Occipital lobe (tissue), 2 donors: Measurements from ENCODE around the gene P2RX1. TPM values are rescaled to one million over a fixed set of nuclear protein-coding genes. Genes with fewer than 3 reads are reported as not detected.
A peak's percentile ranks its signal among the peaks of the same experiment; 100 is the strongest.

Experiments used
- DNase-seq: peaks from one replicate; lab custom pipeline; 2025; lab: John Stamatoyannopoulos, UW
- total RNA-seq: library from RNA; depleted of rRNA; stranded (reverse); fragments of >200 nt; gene quantifications from one replicate; pipeline ENCODE4 v1.2.3, GENCODE V29; 2014

Gene P2RX1
- total RNA-seq, 1 donor from 2014 or later = not detected

DNA sequence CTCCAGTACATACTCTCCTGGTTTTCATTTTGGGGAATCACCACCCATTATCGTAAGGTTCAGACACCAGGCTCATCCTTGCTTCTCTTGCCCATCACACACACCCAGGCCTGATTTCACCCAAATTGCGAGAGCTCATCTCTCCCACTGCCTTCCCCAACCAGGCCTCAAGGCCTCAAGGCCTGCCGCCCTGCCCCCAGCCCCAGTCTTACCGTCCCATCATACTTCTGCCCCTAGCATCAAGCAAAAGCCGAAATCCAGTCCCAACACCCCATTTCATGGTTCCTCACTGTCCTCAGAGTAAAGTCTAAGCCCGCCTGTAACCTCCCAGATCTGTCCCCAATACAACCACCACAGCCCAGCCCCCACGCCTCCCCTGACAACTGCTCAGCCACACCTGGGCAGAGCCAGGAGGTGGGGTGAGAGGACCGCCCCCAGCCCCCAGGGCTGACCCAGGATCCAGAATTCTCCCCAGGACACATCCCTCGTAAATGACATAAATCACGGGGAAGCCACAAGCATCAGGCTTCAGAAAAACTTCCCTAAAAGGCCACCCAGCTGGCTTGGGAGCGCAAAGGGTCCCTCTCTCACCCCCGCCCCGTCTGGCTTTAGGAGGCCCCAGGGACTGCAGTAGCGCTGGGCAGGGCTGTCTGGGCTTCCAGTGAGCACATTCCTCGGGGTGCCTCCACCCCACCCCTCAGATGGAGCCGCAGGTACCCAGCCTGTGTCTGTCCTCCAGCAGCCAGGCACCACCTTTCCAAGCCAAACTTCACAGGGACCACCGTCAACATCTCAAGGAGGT lies 9.6 kb upstream of the P2RX1 start:
- DNase-seq = no peak

DNA sequence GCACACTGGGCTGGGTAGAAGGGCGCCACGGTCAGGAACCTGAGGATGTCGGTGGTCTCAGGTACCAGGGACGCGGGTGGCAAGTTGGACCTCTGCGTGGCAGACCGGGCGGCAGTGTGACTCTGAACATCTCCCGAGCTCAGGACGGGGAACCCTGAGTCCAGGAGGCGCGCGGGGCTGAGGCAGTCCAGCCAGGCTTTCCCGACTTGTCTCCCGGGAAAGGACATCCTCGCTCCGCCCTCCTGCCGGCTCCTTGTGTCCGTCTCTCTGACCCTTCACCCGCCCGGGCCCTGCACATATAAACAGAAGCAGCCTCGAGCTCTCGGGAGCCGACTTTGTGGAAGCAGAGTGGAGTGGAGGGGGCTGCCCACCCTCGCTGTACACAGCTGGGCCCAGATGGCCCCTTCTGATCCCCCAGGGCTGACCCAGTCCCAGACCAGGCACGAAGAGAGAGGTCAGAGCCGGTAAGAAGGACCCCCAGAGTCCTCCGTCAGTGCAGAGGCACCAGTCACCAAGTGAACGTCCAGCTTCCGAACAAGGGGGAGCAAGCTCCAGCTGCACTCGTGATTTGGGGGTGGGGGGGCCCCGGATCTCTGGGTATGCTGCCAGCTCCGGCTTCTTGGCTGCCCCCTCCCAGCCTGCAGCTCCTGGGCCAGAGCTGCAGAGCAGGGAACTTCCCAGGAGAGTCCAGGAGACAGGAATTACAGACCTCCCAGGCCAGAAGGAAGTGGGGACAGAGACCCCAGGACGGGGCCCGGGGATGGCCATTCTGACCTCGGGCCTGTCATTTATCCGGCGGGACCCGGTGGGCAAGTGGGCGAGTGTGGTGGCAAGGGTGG lies 8.5 kb upstream of the P2RX1 start:
- DNase-seq = no peak

DNA sequence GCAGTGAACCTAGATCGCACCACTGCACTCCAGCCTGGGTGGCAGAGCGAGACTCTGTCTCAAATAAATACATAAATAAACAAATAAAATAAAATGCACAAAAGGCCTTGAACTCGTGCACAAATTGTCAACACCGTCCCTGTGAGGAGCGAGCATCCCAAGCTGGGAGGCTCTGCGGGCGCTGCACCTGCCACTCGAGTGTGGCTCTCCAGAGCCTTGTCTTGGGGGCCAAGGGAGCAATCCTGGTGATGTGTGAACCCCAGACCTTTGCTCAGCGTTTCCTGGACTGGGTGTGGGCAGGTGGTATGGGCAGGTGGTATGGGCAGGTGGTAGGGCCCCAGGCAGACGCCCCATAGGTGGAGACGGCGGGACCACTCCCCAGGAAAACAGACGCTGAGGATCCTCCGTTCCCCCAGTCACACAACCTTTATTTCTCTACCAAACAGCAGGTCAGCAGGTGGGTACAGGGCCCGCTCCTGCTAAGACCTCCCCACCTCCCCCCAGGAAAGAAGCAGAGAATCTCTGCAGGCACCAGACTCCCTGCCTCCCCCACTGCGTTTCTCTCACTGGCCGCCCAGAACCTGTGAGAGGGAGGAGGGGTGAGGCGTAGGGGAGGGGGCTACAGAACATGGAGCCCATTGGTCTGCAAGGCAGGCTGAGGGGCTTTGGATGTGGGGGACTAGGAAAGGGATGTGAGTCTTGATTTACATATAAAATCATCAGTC lies 7.4 kb upstream of the P2RX1 start:
- DNase-seq = no peak

DNA sequence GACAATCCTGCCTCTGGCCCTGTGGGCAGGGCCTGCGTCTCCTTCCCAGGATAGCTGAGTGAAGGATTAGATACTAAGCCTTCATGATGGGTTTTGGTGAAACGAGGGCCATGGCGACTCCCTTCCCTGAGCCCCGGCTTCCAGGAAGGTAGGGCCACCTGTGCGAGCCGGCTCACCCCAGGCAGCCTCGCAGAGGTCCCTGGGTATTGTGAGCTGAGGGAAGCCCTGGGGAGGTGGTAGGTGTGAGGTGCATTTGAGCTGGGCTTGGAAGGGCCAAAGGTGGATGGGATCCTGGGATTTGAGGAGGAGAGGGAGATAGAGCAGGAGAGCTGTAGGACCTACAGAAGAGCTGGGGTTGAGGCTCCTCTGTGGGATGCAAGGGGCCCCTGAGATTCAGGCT lies 6.5 kb upstream of the P2RX1 start:
- DNase-seq = no peak

DNA sequence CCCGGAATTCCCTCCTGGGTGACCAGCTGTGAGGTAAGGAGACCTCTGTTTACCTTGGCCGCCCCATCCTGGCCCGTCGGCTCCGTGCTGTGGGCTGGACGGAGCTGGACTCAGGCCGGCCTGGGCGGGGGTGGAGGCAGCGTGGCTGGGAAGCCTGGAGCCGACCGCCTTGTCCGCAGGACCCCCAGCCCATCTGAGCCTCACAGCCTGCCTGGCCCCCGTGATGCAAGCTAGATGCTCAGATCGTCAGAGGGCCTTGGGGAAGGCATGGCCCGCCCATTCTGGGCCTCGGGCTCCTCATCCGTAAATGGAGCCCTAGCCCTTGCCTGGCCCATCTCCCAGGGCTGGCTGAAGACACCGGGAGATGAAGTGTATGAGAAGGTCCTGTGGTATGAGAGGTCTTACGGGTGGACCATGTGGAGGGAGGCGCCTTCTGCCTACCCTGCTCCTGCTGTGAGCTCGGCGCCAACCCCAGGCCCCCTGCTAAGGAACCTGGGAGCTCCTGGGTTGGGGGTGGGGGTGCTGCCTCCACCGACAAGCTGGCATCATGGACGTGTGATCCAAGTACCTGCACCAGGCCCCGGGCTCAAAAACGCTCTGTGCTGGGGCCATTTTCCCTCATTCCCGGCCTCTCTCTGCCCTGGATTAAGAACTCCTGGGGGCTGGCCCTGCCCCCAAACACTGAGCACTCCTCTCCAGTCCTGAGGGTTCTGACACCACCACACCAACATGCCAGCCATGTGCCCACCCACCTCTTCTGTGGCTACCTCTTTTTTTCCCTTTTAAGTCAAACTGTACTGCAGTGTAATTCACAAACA lies 5.4 kb upstream of the P2RX1 start:
- DNase-seq = no peak

DNA sequence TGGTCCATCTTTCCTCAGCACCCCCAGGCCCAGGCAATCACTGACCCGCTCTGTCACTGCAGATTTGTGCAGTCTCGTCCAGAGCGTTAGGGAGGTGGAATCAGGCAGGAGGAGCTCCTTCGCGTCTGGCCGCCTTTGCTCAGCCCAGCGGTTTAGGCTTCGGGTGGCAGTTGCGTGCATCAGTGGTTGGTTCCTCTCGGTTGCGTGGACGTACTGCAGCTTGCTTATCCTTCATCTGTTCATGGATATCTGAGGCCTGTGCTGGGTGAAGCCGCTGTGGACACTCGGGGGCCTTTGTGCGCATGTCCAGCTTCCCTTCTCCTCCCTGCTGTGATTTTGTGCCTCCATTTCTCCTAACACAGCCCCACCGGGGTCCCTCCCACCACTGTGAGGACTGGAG lies 4.7 kb upstream of the P2RX1 start:
- DNase-seq = no peak

DNA sequence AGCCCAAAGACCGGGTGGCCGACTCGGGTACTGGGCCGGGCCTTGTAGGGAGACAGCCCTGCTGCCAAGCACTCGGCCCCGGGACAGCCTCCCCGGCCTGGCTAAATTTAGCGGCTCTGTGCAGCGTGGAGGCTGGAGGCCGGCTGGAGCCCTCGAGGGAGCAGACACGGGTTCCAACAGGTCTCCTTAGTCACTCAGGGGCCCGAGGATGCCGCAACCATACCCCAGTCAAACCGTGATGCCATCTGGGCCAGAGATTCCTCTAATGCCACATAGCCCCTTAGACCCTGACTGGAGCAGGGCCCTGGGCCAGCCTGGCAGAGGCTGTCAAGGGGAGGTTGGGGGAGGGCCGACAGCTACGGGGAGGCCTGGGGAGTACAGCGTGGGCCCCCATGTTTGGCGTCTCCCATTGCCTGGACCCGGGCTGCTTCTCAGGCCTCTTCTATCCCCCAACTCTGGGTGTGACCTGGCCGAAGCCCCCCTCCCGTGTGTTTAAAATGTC lies 2.9 kb upstream of the P2RX1 start:
- no peak for DNase-seq

DNA sequence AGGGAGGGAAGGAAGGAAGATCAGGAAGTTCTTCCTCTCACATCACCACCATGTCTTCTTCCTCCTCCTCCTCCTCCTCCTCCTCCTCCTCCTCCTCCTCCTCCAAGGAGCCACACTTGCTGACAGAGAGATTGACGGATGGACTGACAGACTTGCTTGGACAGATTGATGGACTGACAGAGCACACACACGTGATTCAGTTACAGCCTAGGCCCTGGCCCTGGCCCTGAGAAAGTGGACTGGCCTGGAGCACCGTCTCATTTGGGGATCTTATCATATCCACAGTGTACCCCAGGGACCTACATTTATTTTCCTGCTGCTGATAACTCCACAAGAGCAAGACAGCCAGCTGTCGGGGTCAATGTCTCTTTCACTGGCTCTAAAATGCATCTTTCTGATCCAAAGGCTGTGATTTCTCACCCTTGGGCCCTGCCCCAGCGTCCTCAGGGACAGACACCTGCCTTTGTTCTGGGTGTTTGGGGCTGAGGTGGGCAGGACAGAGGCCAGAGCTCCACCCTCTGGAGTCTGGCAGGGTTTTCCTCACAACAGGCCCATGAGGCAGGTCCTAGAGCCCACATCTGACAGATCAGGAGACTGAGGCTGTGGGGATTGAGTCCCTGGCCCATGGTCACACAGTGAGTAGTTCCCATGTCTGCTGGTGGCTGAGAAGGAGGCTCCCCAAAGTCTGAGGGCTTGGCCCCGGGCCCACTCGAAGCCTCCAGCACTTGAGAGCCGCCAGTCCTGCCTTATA lies 2.3 kb upstream of the P2RX1 start:
- DNase-seq = no peak

DNA sequence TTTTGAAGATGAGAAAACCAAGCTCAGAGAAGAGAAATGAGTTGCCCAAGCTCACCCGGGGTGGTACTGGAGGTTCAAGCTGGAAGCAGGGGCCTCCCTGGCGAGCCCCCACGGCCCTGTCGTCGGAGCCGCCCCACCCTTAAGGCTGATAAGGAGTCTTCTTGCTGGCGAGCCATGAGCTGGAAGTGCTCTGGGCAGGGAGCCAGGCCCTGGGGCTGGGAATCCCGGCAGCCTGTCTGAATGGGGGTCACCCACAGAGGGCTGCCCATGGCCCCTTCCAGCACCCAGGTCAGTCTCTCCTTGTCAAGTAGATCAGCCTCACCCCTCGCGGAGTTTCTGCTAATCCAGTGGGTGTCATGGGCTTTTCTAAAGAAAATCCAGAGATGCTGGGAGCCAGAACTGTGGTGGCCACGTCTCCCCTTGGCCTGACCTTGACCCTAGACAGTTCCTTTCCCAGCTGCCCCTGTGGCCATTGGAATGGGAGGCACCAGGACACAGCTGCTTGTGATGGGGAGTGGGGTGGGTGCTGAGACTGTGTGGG lies 1.2 kb upstream of the P2RX1 start:
- no peak for DNase-seq

DNA sequence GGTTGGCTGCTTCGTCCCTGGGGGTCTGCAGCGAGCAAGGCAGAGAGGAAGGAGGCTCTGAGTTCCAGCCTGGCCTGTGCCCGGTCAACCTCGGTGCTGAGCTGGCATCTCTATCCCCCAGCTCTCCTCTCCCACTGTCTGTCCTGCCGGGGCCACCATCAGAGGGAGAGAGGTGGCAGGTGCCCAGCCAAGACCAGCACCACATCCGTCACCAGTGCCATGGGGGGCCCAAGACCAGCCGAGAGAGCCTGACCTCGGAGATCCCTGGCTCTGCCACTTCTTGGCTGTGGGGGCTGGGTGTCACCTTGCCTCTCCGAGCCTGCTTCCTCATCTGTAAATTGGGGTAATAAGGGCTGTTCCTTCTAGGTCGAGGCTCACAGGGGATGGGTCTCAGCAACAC lies 560 bp upstream of the P2RX1 start:
- DNase-seq = no peak

DNA sequence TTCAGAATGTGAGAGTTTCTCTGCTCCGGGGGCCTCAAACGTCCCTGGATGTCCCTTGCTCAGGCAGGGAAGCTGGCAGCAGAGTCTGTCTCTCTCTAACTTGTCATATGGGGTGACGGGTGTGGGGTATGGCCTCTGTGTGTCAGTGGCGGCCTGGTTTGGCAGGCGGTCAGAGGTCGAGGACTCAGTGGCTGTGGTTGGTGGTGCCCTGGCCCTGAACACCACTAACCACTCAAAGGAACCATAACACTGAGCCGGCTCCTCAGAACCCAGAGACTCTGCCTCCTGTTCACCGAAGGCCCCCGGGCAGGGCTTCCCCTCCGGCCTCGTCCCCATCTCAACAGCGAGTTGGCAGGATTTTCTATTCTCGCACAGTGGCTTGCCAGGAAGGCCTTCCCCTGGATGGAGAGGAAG lies 677 bp downstream of the P2RX1 start:
- no peak for DNase-seq

DNA sequence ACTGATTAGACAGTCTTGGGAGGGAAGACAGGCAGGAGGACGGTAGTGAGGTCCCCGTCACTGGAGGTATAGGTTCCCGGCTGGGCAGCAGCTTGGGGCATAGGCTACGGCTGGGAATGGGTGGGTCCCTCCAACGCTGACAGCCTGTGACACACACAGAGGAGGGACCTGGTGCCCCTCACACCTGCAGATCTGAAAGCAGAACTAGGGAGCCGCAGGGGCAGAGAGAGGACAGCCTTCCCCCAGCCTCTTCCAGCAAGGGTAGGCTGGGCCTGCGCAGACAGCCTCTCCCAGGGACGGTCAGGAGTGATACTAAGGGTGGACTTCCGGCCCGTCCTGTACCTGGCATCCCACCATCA lies 2.0 kb downstream of the P2RX1 start:
- no peak for DNase-seq

DNA sequence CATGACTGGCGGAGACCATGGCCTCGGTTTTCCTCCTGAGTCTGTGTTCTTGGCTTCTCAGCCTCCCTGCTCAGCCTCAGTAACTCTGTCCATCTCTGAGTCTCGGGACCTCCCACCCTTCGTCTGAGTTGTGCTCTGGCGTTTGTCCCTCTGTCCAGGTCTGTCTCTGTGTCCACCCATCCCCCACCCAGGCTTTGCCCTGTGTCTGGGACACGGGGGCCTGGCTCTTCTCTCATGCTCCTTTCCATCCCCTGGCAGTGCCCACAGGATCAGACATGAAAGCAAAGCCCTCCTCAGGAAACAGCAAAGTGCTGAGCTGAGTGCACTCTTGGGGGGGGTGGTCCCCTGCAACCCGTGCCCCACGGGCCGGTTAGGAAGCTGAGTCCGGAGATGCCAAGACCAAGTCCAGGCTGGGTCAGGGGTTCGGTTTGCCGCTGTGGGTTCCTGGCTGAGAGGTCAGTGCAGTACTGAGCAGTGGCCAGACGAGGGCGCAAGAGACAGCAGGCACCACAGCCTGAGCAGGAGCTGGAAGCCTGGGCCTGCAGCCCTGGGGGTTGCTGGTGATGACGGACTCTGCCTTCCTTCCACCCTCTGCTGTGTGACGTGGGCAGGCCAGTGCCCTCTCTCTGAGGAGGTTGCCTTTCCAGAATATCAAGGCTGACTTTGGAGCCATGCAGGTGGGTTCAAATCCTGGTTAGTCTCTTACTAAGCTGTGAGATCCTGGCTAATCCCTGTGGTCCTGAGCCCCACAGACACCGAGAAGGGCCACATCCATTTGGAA lies 2.5 kb downstream of the P2RX1 start:
- peak; percentile 59 for DNase-seq

DNA sequence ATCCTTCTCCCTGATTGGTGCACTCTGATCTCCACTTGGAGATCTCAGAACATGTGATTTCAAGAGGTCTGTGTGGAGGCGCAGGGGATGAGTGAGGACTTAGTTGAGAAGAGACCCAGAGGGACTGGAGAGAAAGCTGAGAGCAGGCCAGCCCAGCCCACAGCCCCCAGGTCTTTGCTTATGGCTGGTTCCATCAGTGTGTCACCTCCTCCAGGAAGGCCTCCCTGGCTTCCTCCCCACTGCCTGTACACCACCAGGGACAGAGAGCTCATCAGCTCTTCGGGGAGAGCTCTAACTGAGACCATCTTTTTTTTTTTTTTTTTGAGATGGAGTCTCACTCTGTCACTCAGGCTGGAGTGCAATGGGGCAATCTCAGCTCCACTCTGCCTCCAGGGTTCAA lies 3.4 kb downstream of the P2RX1 start:
- no peak for DNase-seq

DNA sequence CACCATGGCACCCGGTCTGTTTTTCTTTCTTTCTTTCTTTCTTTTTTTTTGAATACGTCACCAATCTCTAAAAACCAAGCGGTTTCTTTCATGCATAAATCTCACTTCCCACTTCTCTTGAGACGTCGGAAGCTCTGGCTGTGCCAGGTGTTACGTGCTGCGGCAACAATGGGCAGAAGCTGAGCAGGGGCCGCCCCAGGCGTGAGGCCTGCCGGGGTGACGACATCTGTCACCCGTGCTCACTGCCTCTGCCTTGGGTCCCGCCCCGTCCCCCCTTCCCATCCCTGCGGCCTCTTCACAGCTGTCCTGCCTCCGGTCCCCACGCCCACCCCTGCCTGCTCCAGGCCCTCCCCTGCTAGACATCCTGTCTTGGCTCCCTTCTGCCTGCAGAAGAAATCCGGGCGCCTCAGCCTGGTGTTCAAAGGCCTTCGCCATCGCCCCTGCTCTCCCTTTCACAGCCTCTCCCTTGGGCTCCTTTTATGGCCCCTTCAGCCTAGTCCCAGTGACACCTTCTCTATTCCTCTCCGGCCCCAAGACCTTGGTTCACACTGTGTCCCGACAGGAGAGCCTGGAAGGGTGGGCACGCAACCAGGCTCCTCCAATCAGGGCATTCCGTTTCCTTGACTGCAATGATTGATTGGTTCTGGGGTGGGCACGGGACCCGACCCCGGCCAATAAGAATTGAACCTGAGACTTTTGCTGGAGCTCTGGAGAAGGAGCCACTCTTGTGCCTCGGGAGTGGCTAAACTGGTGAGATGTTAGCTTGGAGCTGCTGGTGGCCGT lies 4.8 kb downstream of the P2RX1 start:
- DNase-seq = no peak

DNA sequence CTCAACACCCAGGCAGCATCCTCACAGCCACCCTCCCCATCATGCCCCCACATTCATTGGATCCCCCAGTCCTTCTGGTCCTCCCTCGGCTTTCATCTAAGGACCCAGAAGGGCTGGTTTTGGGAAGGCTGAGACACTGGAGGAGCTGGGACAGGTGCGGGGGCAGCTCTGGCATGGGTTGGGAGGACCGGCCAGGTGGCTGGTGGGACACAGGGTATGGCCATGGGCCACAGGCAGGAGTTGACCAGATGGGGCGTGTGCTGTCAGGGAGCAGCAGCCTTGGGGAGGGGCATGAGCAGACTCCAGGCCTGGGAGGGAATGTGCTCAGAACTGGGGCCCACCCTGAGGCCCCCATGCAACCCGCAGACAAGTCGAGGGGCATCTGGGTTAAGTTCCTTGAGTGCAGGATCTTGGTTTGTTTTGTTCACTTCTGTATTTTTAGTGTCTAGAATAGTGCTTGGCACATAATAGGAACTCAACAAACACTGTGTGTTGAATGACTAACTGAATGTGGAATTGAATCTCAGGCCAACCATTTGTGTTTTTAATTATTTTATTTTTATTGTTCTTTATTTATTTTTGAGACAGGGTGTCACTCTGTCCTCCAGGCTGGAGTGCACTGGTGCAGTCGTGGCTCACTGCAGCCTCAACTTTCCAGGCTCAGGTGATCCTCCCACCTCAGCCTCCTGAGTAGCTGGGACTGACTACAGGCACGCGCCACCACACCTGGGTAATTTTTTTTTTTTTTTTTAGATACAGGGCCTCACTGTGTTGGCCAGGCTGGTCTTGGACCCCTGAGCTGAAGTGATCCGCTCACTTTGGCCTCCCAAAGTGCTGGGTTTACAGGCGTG lies 5.6 kb downstream of the P2RX1 start:
- no peak for DNase-seq

DNA sequence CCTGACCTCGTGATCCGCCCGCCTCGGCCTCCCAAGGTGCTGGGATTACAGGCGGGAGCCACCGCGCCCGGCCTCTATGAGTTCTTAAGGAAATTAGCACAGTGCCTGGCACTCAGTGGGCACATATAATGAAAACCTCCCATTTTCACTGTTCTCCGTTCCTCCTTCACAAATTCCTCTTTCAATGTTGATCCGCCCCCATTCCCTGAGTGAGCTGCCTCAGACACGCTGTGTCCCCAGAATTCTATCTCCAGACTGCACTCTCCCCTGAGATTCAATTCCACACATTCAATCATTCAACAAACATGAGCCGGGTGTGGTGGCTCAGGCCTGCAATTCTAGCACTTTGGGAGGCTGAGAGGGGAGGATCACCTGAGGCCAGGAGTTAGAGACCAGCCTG lies 7.0 kb downstream of the P2RX1 start:
- no peak for DNase-seq
